AG09319 (cell line): ENCODE data around the gene NDC1.
A peak's percentile ranks its signal among the peaks of the same experiment; 100 is the strongest.

Experiments
- DNase-seq: peaks from one replicate; pipeline ENCODE4 v3.0.0-alpha.2; 2010; ENCODE audit warnings: low read depth; ENCODE audit errors: extremely low read depth
- TF ChIP-seq, protein P1 (sequence below): IDR thresholded peaks from 2 replicates; pipeline ENCODE4 v1.5.1; 2011; ENCODE audit warnings: low read depth, mild to moderate bottlenecking, inconsistent platforms, low read length, moderate library complexity

NDC1 gene

GRCh38 chr1:53804791-53805505 lies 33.1 kb downstream of the NDC1 start:
- TF ChIP-seq, protein P1, sequence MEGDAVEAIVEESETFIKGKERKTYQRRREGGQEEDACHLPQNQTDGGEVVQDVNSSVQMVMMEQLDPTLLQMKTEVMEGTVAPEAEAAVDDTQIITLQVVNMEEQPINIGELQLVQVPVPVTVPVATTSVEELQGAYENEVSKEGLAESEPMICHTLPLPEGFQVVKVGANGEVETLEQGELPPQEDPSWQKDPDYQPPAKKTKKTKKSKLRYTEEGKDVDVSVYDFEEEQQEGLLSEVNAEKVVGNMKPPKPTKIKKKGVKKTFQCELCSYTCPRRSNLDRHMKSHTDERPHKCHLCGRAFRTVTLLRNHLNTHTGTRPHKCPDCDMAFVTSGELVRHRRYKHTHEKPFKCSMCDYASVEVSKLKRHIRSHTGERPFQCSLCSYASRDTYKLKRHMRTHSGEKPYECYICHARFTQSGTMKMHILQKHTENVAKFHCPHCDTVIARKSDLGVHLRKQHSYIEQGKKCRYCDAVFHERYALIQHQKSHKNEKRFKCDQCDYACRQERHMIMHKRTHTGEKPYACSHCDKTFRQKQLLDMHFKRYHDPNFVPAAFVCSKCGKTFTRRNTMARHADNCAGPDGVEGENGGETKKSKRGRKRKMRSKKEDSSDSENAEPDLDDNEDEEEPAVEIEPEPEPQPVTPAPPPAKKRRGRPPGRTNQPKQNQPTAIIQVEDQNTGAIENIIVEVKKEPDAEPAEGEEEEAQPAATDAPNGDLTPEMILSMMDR, result no peak
- DNase-seq, result no peak

GRCh38 chr1:53804181-53804580 lies 33.9 kb downstream of the NDC1 start:
- DNase-seq, result no peak
- TF ChIP-seq, protein P1, result no peak

- DNase-seq, result no peak
- TF ChIP-seq, protein P1, result no peak
These were observed 37.5 kb downstream of the NDC1 start for GRCh38 chr1:53800621-53801020.

DNA sequence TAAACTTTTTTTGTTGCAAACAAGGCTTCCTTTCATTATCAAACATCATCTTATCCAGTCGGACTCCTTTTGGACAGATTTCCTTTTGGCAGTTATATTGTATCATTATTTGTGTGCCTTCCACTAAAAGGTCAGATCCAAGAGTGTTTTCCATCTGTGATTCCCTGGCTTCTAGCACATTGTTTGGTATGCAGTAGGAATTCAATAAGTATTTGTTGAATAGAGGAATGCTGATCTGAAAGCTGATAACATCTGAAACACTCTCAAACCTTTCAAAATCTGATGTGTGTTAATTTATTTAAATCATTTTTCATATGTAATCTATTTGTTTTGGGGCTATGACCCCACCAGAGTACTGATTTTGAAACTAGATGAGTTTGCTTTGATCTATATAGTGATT lies 39.0 kb downstream of the NDC1 start:
- peak; percentile 8 for DNase-seq
- TF ChIP-seq, protein P1, result no peak

DNA sequence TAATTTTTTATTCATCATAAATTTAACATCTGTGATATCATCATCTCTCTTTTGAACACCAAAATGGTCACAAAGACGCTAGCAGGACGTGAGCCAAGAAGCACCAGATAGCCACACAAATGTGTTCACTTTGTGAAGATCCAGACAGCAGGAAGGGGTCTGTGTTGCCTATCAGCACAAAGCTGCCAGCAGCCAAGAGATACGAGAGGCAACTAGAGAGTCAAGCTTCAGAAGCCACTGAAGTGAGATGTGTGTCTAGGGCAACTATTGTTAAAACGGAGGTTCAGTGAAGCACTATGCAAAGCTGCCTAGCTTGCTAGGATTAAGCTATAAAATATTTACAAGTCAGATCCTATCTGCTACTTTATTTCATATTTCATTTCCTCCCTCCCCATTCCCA lies 45.3 kb downstream of the NDC1 start:
- TF ChIP-seq, protein P1, result no peak
- DNase-seq, result no peak

- TF ChIP-seq, protein P1, result no peak
- DNase-seq, result no peak
These were observed 50.4 kb downstream of the NDC1 start for GRCh38 chr1:53787655-53788054.

- DNase-seq, result no peak
- TF ChIP-seq, protein P1, result no peak
These were observed 55.0 kb downstream of the NDC1 start for GRCh38 chr1:53783056-53783455.
